Heart left ventricle (tissue), 16 donors: Measurements from ENCODE around the gene RPAIN. TPM values are rescaled to one million over a fixed set of nuclear protein-coding genes. Genes with fewer than 3 reads are reported as not detected.
A peak's percentile ranks its signal among the peaks of the same experiment; 100 is the strongest.

Experiments used
- ATAC-seq, 4 donors: fragments of 200-7000 bp; cut with Tn5 transposase; one replicate each; pipeline ENCODE4 v1.9.1; 2020 to 2022; ENCODE audit warnings: moderate library complexity in 4 of 4, mild to moderate bottlenecking in 3 of 4, moderate number of reproducible peaks in 1 of 4
- DNase-seq, 5 donors: peaks; one replicate each; pipeline ENCODE4 v3.0.0-alpha.2; 2020
- H3K27ac ChIP-seq, 12 donors: fragments of 200-600 bp; sonication (generic) in 4 of 12; one replicate each; pipeline versions ENCODE4 v1.5.0 to v1.8.0; 2016 to 2022; ENCODE audit warnings: mild to moderate bottlenecking in 2 of 12
- H3K27me3 ChIP-seq, 9 donors: fragments of 200-600 bp; sonication (generic) in 2 of 9; one replicate each; pipeline versions ENCODE4 v1.5.1 to v1.8.0; 2016 to 2022; ENCODE audit warnings: mild to moderate bottlenecking in 3 of 9
- H3K36me3 ChIP-seq, 9 donors: fragments of 200-600 bp; sonication (generic) in 2 of 9; one replicate each; pipeline versions ENCODE4 v1.5.0 to v1.8.0; 2018 to 2022; ENCODE audit warnings: mild to moderate bottlenecking in 2 of 9
- H3K4me1 ChIP-seq, 12 donors: fragments of 200-600 bp; sonication (generic) in 4 of 12; one replicate each; pipeline versions ENCODE4 v1.5.0 to v1.8.0; 2016 to 2022; ENCODE audit warnings: mild to moderate bottlenecking in 3 of 12
- H3K4me3 ChIP-seq, 12 donors: fragments of 200-600 bp; sonication (generic) in 4 of 12; one replicate each; pipeline versions ENCODE4 v1.5.0 to v1.8.0; 2017 to 2022; ENCODE audit warnings: mild to moderate bottlenecking in 9 of 12, moderate library complexity in 4 of 12
- H3K9me3 ChIP-seq, 12 donors: fragments of 200-600 bp; sonication (generic) in 4 of 12; one replicate each; pipeline versions ENCODE4 v1.5.0 to v1.8.0; 2016 to 2022; ENCODE audit warnings: mild to moderate bottlenecking in 1 of 12
- POLR2A ChIP-seq, 2 donors: fragments of 450-650 bp; IDR thresholded peaks; one replicate each; pipeline ENCODE4 v1.6.1; 2017; ENCODE audit warnings: antibody characterized with exemption in 2 of 2, mild to moderate bottlenecking in 2 of 2, moderate library complexity in 2 of 2
- WGBS, 4 donors: extraction: QIAGEN DNeasy Blood & Tissue Kit in 2 of 4; methylation state at CpG; one replicate each; pipeline versions ENCODE4 v1.1.5 to v1.1.7; 2013 to 2018; 5-methylcytosine and 5-hydroxymethylcytosine counted together
- intact Hi-C, 10 donors: fragments of 100-400 bp; cut with DNase I; formaldehyde crosslinking; loops; one replicate each; pipeline versions ENCODE4 v1.11.1 to v1.14.2; 2022
- polyA plus RNA-seq, 2 donors: library from polyadenylated mRNA; stranded (reverse); fragments of 200-250 nt; gene quantifications; one replicate each; pipeline ENCODE4 v1.2.3, GENCODE V29; 2013
- total RNA-seq, 9 donors: library from RNA; depleted of rRNA in 2 of 9; stranded (reverse); fragments of >200 nt in 2 of 9; fragmentation: NEBNext Ultra II Directional in 3 of 9; extraction: Animal tissue kit (Norgen Biotek cat#: 25700) in 3 of 9; gene quantifications; one replicate each; pipeline versions ENCODE4 v1.1.0 to v1.2.4, GENCODE V29; 2016 to 2023
- TF ChIP-seq, protein P1 (sequence below), 12 donors: fragments of 200-600 bp; sonication (generic) in 4 of 12; IDR thresholded peaks; one replicate each; pipeline versions ENCODE4 v1.5.0 to v1.8.0; 2018 to 2022; ENCODE audit warnings: antibody characterized with exemption in 12 of 12, mild to moderate bottlenecking in 5 of 12
- donor health status: ischemic (EF 13 %, LVEDD 7.1; RV severe dilation, severe dysfunction).
- donor health status: healthy with polysubstance abuse.
- donor health status: DM: no; HTN: yes; CAD: no.
- donor health status: DM: no; HTN: no; CAD: no.
- donor health status: ischemic (EF 25% LVEDD 6.9; RV normal size, moderate dysfunction).
- donor health status: ischemic (EF 25% LVEDD 5.7; RV mildly dilated, moderate dysfunction).
- donor health status: healthy.
- donor health status: DM: yes; HTN: yes; CAD: no.
- donor health status: ischemic (EF 35%, LVEDD 5.7; RV mildly dilated, moderate dysfunction).
- donor health status: nonischemic (EF 11% LVEDD 7.7; RV severe dilation, severe dysfunction).
- donor health status: DM: yes; HTN: yes; CAD: no.
- donor health status: PGD.
- donor health status: ischemic (EF 29% LVEDD 5.4; RV normal size, mild dysfunction).
- donor health status: nonischemic (EF 23%, LVEDD 6.1; RV moderate dilation, normal function).

The RPAIN gene
- total and polyA plus RNA-seq, 11 donors, result 23.5 to 46.2 (median 29.2) TPM

DNA sequence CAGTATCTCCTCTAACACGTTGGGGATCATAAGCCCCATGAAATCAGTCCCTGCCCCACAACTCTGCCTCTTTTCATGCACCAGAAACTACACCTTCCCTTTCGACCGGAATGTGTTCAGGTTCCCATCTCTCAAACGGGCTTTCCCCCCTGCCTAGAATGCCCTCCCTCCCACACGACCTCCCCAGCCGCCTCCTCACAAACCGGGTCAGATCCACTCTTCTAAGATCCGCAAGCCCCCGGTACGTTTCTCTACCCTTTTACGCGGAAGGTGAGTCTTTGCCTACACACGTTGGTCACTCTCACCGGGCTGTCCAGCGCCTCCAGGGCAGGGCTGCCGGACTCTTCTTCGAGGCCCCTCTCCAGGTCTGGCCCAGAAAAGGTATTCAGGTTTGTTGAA, 48.1 kb downstream of the RPAIN start:
- DNase-seq, result no peak
- peak; percentile 6 to 13 (median 11) for ATAC-seq
- peak overlapping the region in 8 of 12 donors; percentile 75 to 83 (median 81) for H3K27ac ChIP-seq
- intact Hi-C loops, result no loop called here
- H3K4me1 ChIP-seq, result peaks cover 5 to 26% (median 17%) of the 10 kb centered on the region in 12 donors
- H3K27me3 ChIP-seq, result no peaks in the 10 kb centered on the region
- peaks cover 0 to 25% (median 16%) of the 10 kb centered on the region in 9 donors for H3K36me3 ChIP-seq
- 0% methylated on average over 17 of the region's 17 CpGs for WGBS, 4 donors
- peak overlapping the region; percentile 33 to 100 (median 89) for H3K4me3 ChIP-seq
- H3K9me3 ChIP-seq, result no peaks in the 10 kb centered on the region
- TF ChIP-seq, protein P1, sequence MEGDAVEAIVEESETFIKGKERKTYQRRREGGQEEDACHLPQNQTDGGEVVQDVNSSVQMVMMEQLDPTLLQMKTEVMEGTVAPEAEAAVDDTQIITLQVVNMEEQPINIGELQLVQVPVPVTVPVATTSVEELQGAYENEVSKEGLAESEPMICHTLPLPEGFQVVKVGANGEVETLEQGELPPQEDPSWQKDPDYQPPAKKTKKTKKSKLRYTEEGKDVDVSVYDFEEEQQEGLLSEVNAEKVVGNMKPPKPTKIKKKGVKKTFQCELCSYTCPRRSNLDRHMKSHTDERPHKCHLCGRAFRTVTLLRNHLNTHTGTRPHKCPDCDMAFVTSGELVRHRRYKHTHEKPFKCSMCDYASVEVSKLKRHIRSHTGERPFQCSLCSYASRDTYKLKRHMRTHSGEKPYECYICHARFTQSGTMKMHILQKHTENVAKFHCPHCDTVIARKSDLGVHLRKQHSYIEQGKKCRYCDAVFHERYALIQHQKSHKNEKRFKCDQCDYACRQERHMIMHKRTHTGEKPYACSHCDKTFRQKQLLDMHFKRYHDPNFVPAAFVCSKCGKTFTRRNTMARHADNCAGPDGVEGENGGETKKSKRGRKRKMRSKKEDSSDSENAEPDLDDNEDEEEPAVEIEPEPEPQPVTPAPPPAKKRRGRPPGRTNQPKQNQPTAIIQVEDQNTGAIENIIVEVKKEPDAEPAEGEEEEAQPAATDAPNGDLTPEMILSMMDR (IDR thresholded peaks at IDR 0.05), result no peak
- no peak for TF ChIP-seq POLR2A (IDR thresholded peaks at IDR 0.05)

DNA sequence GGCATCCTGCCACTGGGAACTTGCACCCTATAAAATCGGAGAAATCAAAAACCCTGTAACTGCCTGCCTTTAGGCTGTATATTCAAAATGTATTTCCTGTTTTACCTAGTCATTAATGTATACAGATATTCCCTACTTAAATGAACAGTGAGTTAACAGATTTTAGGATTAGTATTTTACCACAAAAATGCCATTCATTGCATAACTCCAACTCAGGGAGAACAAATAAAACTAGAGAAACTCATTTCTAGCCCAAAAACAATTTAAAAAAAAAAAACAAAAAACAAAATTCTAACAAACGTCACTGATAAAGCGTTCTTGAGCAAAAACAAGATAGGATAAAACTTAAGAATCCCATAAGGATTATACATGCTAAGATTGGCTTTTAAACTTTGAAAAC, 52.5 kb downstream of the RPAIN start:
- Histone ChIP-seq H3K36me3 (peaks cover 0 to 70% (median 59%) of the 10 kb centered on the region in 9 donors), H3K27ac (no peak overlapping the region), H3K27me3 (no peaks in the 10 kb centered on the region), H3K4me3 (no peak overlapping the region), H3K4me1 (peaks cover 0 to 15% (median 5%) of the 10 kb centered on the region in 12 donors), H3K9me3 (peaks cover 0 to under 1% (median 0%) of the 10 kb centered on the region in 12 donors)
- intact Hi-C loops, result no loop called here
- ATAC-seq, result no peak
- TF ChIP-seq, protein P1 (IDR thresholded peaks at IDR 0.05), result no peak
- DNase-seq, result no peak
- WGBS, 4 donors, result 82 to 91% (median 87%) methylated on average over 3 of the region's 3 CpGs

DNA sequence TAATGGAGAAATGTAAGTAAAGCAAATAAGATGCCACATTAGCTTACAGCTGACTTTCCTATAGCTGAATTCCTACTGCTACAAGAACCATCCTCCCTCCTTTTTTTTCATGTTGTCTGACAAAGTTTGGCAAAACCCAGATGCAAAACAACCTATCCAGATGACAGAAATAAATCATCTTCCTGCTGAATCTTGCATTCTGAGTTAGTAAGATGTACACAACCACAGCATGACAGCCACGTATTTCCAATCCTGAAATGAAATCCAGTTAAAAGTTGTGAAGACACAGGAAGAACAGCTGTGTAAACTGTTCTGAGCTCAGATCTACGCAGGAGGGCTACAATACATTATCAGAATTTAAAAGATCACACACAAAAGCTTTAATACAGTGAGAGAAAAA, 53.9 kb downstream of the RPAIN start:
- TF ChIP-seq, protein P1 (IDR thresholded peaks at IDR 0.05), result no peak
- no peak for TF ChIP-seq POLR2A (IDR thresholded peaks at IDR 0.05)
- H3K9me3 ChIP-seq, result peaks cover 0 to 3% (median 0%) of the 10 kb centered on the region in 12 donors
- H3K4me1 ChIP-seq, result peaks cover 0 to 7% (median 0%) of the 10 kb centered on the region in 12 donors
- WGBS, 4 donors, result 93 to 98% (median 96%) methylated on average over 2 of the region's 2 CpGs
- no peaks in the 10 kb centered on the region for H3K27me3 ChIP-seq
- H3K4me3 ChIP-seq, result no peak overlapping the region
- H3K36me3 ChIP-seq, result peaks cover 5 to 84% (median 72%) of the 10 kb centered on the region in 9 donors
- no peak overlapping the region for H3K27ac ChIP-seq
- DNase-seq, result no peak
- intact Hi-C loops, result no loop called here
- no peak for ATAC-seq

DNA sequence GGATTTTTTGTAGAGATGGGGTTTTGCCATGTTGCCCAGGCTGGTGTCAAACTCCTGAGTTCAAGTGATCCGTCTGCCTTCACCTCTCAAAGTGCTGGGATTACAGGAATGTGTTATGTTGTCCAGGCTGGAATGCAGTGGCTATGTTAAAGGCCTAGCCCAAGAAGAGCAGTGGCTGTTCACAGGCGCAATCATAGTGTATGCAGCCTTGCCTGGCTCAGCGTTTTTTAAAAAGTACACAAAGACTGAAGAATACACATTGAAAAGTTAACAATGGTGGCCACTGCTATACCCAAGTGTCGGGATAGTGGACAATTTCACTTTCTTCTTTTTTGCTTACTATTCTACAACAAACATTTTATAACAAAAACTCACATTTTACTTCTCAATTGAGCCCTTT, 59.0 kb downstream of the RPAIN start:
- TF ChIP-seq POLR2A (IDR thresholded peaks at IDR 0.05), result no peak
- TF ChIP-seq, protein P1 (IDR thresholded peaks at IDR 0.05), result no peak
- H3K9me3 ChIP-seq, result peaks cover 0 to 3% (median 0%) of the 10 kb centered on the region in 12 donors
- H3K4me3 ChIP-seq, result no peak overlapping the region
- H3K27me3 ChIP-seq, result no peaks in the 10 kb centered on the region
- H3K36me3 ChIP-seq, result peaks cover 5 to 100% (median 98%) of the 10 kb centered on the region in 9 donors
- WGBS, 4 donors, result 90 to 93% (median 92%) methylated on average over 4 of the region's 4 CpGs
- no peak for ATAC-seq
- peaks cover 0 to 3% (median 0%) of the 10 kb centered on the region in 12 donors for H3K4me1 ChIP-seq
- DNase-seq, result no peak
- no peak overlapping the region for H3K27ac ChIP-seq
- intact Hi-C loops, result no loop called here
